ENCODE measurements around the gene ARL2BP.

ARL2BP gene

GRCh38 chr16:57277586-57277985, 32.5 kb downstream of the ARL2BP start:
- DNase-seq (ENCODE audit: low spot score): no peak
- no peak overlapping the region for H3K4me3 ChIP-seq
- no peak overlapping the region for H3K27ac ChIP-seq
- no peak for TF ChIP-seq CTCF (IDR thresholded peaks at IDR 0.05)

- no peak for TF ChIP-seq CTCF (IDR thresholded peaks at IDR 0.05)
- DNase-seq (ENCODE audit: low spot score): peak; percentile 61
- H3K4me3 ChIP-seq: no peak overlapping the region
These were observed 33.4 kb downstream of the ARL2BP start for GRCh38 chr16:57278494-57278893.

GRCh38 chr16:57279780-57280638, 35.0 kb downstream of the ARL2BP start:
- no peak overlapping the region for H3K4me3 ChIP-seq
- TF ChIP-seq CTCF (IDR thresholded peaks at IDR 0.05): no peak
- no peak for DNase-seq (ENCODE audit: low spot score)
- no peak overlapping the region for H3K27ac ChIP-seq

More at GRCh38 chr16:57278494-57278893, 33.4 kb downstream of the ARL2BP start:
- H3K27ac ChIP-seq: no peak overlapping the region

- no peak for DNase-seq (ENCODE audit: low spot score)
- no peak overlapping the region for H3K27ac ChIP-seq
- TF ChIP-seq CTCF (IDR thresholded peaks at IDR 0.05): no peak
- H3K4me3 ChIP-seq: no peak overlapping the region
These were observed 36.7 kb downstream of the ARL2BP start for GRCh38 chr16:57281791-57282190.

GRCh38 chr16:57282510-57283213, 37.6 kb downstream of the ARL2BP start:
- DNase-seq (ENCODE audit: low spot score): peak; percentile 21
- no peak for TF ChIP-seq CTCF (IDR thresholded peaks at IDR 0.05)
- no peak overlapping the region for H3K4me3 ChIP-seq
- H3K27ac ChIP-seq: no peak overlapping the region

- peak; percentile 31 for DNase-seq (ENCODE audit: low spot score)
- Histone ChIP-seq H3K4me3 (peak overlapping the region; percentile 82), H3K27ac (peak overlapping the region in 1 of 2 donors; percentile 23)
- no peak for TF ChIP-seq CTCF (IDR thresholded peaks at IDR 0.05)
These were observed 38.3 kb downstream of the ARL2BP start for GRCh38 chr16:57283214-57283958.

Data from coronary artery (tissue), 2 donors.